ENCODE measurements around the gene MAST3.
"Not testable (repeated sequence)": the region's sequence is repeated elsewhere in the genome, so short reads cannot be mapped to it uniquely, and the experiment has no call there.

Gene MAST3

GRCh38 chr19:18156841-18157464, 59.4 kb downstream of the MAST3 start:
- H3K9ac ChIP-seq (ENCODE audit: low read length) = no peak overlapping the region
- no peaks in the 10 kb centered on the region for H3K27me3 ChIP-seq (ENCODE audit: insufficient read depth, low read length)
- H2BK5ac ChIP-seq (ENCODE audit: low read depth, low read length, poor library complexity) = no peak overlapping the region
- H3K4ac ChIP-seq (ENCODE audit: low read depth, low read length) = no peak overlapping the region
- peaks cover 17 to 18% of the 10 kb centered on the region in 2 experiments for H3K4me1 ChIP-seq (ENCODE audit: control insufficient read depth in 1 of 2, insufficient read depth in 2 of 2, low read length in 2 of 2)
- H4K8ac ChIP-seq (ENCODE audit: low read depth, low read length) = no peak overlapping the region
- H3K79me2 ChIP-seq (ENCODE audit: control insufficient read depth, insufficient read depth, low read length, poor library complexity) = peaks cover 13% of the 10 kb centered on the region
- H3K4me2 ChIP-seq (ENCODE audit: low read length) = no peak overlapping the region
- peaks cover 11% of the 10 kb centered on the region for H3K79me1 ChIP-seq (ENCODE audit: low read length)
- H3K9me3 ChIP-seq (ENCODE audit: insufficient read depth, low read depth, low read length) = no peaks in the 10 kb centered on the region
- H3K18ac ChIP-seq (ENCODE audit: low read length) = no peak overlapping the region
- H3K14ac ChIP-seq (ENCODE audit: low read length) = no peak overlapping the region
- no peak overlapping the region for H2AK5ac ChIP-seq (ENCODE audit: low read length)
- no peak overlapping the region for H3K23ac ChIP-seq (ENCODE audit: low read length)
- no CpG with 5 or more reads among the region's 22 CpGs for WGBS (ENCODE audit: extremely low coverage, insufficient coverage, insufficient read length)
- no peak overlapping the region for H4K12ac ChIP-seq (ENCODE audit: low read depth, low read length)
- DNase-seq = no peak
- no peak overlapping the region for H2AFZ ChIP-seq (ENCODE audit: insufficient read depth, low read length, poor library complexity)
- H3K4me3 ChIP-seq (ENCODE audit: low read depth, low read length) = no peak overlapping the region
- H2BK12ac ChIP-seq (ENCODE audit: low read length) = no peak overlapping the region
- H3K27ac ChIP-seq (ENCODE audit: low read depth, low read length) = no peak overlapping the region
- peaks cover 32 to 39% of the 10 kb centered on the region in 2 experiments for H3K36me3 ChIP-seq (ENCODE audit: control insufficient read depth in 1 of 2, insufficient read depth in 2 of 2, low read length in 2 of 2)
- H2BK120ac ChIP-seq (ENCODE audit: insufficient read depth, low read length, poor library complexity) = no peak overlapping the region
- H4K91ac ChIP-seq (ENCODE audit: low read depth, low read length) = no peak overlapping the region

GRCh38 chr19:18157465-18158063, 60.0 kb downstream of the MAST3 start:
- Histone ChIP-seq H2BK120ac (ENCODE audit: insufficient read depth, low read length, poor library complexity) (no peak overlapping the region), H3K9ac (ENCODE audit: low read length) (no peak overlapping the region), H2BK12ac (ENCODE audit: low read length) (no peak overlapping the region), H3K18ac (ENCODE audit: low read length) (no peak overlapping the region), H3K36me3 (ENCODE audit: control insufficient read depth in 1 of 2, insufficient read depth in 2 of 2, low read length in 2 of 2) (peaks cover 37 to 44% of the 10 kb centered on the region in 2 experiments), H3K27ac (ENCODE audit: low read depth, low read length) (no peak overlapping the region), H4K8ac (ENCODE audit: low read depth, low read length) (no peak overlapping the region), H3K9me3 (ENCODE audit: insufficient read depth, low read depth, low read length) (no peaks in the 10 kb centered on the region), H4K91ac (ENCODE audit: low read depth, low read length) (no peak overlapping the region), H3K4me3 (ENCODE audit: low read depth, low read length) (no peak overlapping the region), H3K4ac (ENCODE audit: low read depth, low read length) (no peak overlapping the region), H3K79me2 (ENCODE audit: control insufficient read depth, insufficient read depth, low read length, poor library complexity) (peaks cover 13% of the 10 kb centered on the region), H3K4me1 (ENCODE audit: control insufficient read depth in 1 of 2, insufficient read depth in 2 of 2, low read length in 2 of 2) (peaks cover 17 to 18% of the 10 kb centered on the region in 2 experiments), H2BK5ac (ENCODE audit: low read depth, low read length, poor library complexity) (no peak overlapping the region), H2AK5ac (ENCODE audit: low read length) (no peak overlapping the region), H4K12ac (ENCODE audit: low read depth, low read length) (no peak overlapping the region), H3K79me1 (ENCODE audit: low read length) (peaks cover 10% of the 10 kb centered on the region), H3K4me2 (ENCODE audit: low read length) (no peak overlapping the region), H3K14ac (ENCODE audit: low read length) (no peak overlapping the region), H3K23ac (ENCODE audit: low read length) (no peak overlapping the region), H2AFZ (ENCODE audit: insufficient read depth, low read length, poor library complexity) (no peak overlapping the region), H3K27me3 (ENCODE audit: insufficient read depth, low read length) (no peaks in the 10 kb centered on the region)
- DNase-seq = no peak
- WGBS (ENCODE audit: extremely low coverage, insufficient coverage, insufficient read length) = no CpG with 5 or more reads among the region's 18 CpGs

- Histone ChIP-seq H4K91ac (ENCODE audit: low read depth, low read length) (no peak overlapping the region), H2BK120ac (ENCODE audit: insufficient read depth, low read length, poor library complexity) (no peak overlapping the region), H4K12ac (ENCODE audit: low read depth, low read length) (no peak overlapping the region), H3K4ac (ENCODE audit: low read depth, low read length) (no peak overlapping the region), H3K4me3 (ENCODE audit: low read depth, low read length) (no peak overlapping the region), H3K4me1 (ENCODE audit: control insufficient read depth in 1 of 2, insufficient read depth in 2 of 2, low read length in 2 of 2) (peaks cover 17 to 18% of the 10 kb centered on the region in 2 experiments), H3K4me2 (ENCODE audit: low read length) (no peak overlapping the region), H3K18ac (ENCODE audit: low read length) (no peak overlapping the region), H3K36me3 (ENCODE audit: control insufficient read depth in 1 of 2, insufficient read depth in 2 of 2, low read length in 2 of 2) (peaks cover 46 to 53% of the 10 kb centered on the region in 2 experiments), H3K79me1 (ENCODE audit: low read length) (peaks cover 4% of the 10 kb centered on the region), H2BK12ac (ENCODE audit: low read length) (no peak overlapping the region), H2AFZ (ENCODE audit: insufficient read depth, low read length, poor library complexity) (no peak overlapping the region), H3K14ac (ENCODE audit: low read length) (no peak overlapping the region), H2AK5ac (ENCODE audit: low read length) (no peak overlapping the region), H3K23ac (ENCODE audit: low read length) (no peak overlapping the region), H3K9me3 (ENCODE audit: insufficient read depth, low read depth, low read length) (no peaks in the 10 kb centered on the region), H3K27ac (ENCODE audit: low read depth, low read length) (no peak overlapping the region), H4K8ac (ENCODE audit: low read depth, low read length) (no peak overlapping the region), H3K79me2 (ENCODE audit: control insufficient read depth, insufficient read depth, low read length, poor library complexity) (peaks cover 7% of the 10 kb centered on the region), H3K9ac (ENCODE audit: low read length) (no peak overlapping the region), H3K27me3 (ENCODE audit: insufficient read depth, low read length) (no peaks in the 10 kb centered on the region), H2BK5ac (ENCODE audit: low read depth, low read length, poor library complexity) (no peak overlapping the region)
- peak in 1 of 2 donors; percentile 16 for DNase-seq
- no CpG with 5 or more reads among the region's 4 CpGs for WGBS (ENCODE audit: extremely low coverage, insufficient coverage, insufficient read length)
These were observed 60.9 kb downstream of the MAST3 start for GRCh38 chr19:18158467-18158866.

- not testable (repeated sequence) for H4K8ac ChIP-seq (ENCODE audit: low read depth, low read length); H3K4me2 ChIP-seq (ENCODE audit: low read length); H3K4ac ChIP-seq (ENCODE audit: low read depth, low read length); H3K9me3 ChIP-seq (ENCODE audit: insufficient read depth, low read depth, low read length); H3K27ac ChIP-seq (ENCODE audit: low read depth, low read length); H4K91ac ChIP-seq (ENCODE audit: low read depth, low read length); H2AK5ac ChIP-seq (ENCODE audit: low read length); H3K23ac ChIP-seq (ENCODE audit: low read length); H3K4me3 ChIP-seq (ENCODE audit: low read depth, low read length); H3K9ac ChIP-seq (ENCODE audit: low read length); H3K79me1 ChIP-seq (ENCODE audit: low read length); H2BK120ac ChIP-seq (ENCODE audit: insufficient read depth, low read length, poor library complexity); H2BK5ac ChIP-seq (ENCODE audit: low read depth, low read length, poor library complexity); H2BK12ac ChIP-seq (ENCODE audit: low read length); H3K14ac ChIP-seq (ENCODE audit: low read length); H2AFZ ChIP-seq (ENCODE audit: insufficient read depth, low read length, poor library complexity); DNase-seq; H4K12ac ChIP-seq (ENCODE audit: low read depth, low read length); H3K18ac ChIP-seq (ENCODE audit: low read length); H3K27me3 ChIP-seq (ENCODE audit: insufficient read depth, low read length); H3K79me2 ChIP-seq (ENCODE audit: control insufficient read depth, insufficient read depth, low read length, poor library complexity)
- Histone ChIP-seq H3K4me1 (ENCODE audit: control insufficient read depth in 1 of 2, insufficient read depth in 2 of 2, low read length in 2 of 2) (peaks cover 14% of the 10 kb centered on the region in 2 experiments), H3K36me3 (ENCODE audit: control insufficient read depth in 1 of 2, insufficient read depth in 2 of 2, low read length in 2 of 2) (peaks cover 49 to 56% of the 10 kb centered on the region in 2 experiments)
- no CpG with 5 or more reads among the region's 6 CpGs for WGBS (ENCODE audit: extremely low coverage, insufficient coverage, insufficient read length)
These were observed 61.6 kb downstream of the MAST3 start for GRCh38 chr19:18159059-18159616.
